Measurements from ENCODE around the gene DMXL1. TPM values are rescaled to one million over a fixed set of nuclear protein-coding genes. Genes with fewer than 3 reads are reported as not detected.

DMXL1 gene
- total RNA-seq, 1 experiment from 2014 or later, result 20.6 TPM

DNA sequence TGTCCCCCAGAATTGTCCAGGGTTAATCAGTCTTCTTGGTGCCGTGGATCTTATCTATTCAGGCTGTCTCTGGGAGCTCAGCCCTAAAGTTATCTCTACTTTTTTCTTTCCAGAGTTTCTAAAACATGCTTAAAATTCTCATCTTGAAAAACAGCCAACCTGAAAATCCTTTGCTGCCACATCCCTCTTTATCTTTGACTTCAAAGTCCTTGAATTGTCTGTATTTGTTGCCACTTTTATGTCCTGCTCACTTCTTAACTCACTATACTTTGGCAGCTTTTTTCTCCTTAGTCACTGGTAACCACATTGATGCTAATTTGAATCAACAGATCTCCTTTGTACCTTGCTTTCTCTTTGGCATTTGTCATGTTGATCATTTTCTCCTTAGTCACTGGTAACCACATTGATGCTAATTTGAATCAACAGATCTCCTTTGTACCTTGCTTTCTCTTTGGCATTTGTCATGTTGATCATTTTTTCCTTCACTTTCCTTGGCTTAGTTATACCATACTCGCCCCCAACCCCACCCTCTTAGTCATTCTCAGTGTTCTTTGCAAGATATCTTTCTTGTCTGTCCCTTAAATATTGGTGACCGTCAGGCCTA lies 8.5 kb downstream of the DMXL1 start:
- peaks cover 2% of the 10 kb centered on the region; the same call in 1 of the 2 replicates for H4K20me1 ChIP-seq (ENCODE audit: low read length)
- no peaks in the 10 kb centered on the region for H3K27me3 ChIP-seq (ENCODE audit: low read length)
- H3F3A ChIP-seq (ENCODE audit: low read length, unreplicated experiment), result no peaks in the 10 kb centered on the region
- H3K9ac ChIP-seq (ENCODE audit: low read length), result no peak overlapping the region
- ChIA-PET CTCF (no interaction called here), POLR2A (ENCODE audit: unreplicated experiment) (no interaction called here)
- TF ChIP-seq EZH2phosphoT487 (IDR thresholded peaks at IDR 0.05; ENCODE audit: borderline replicate concordance, low read length), result no peak
- TF ChIP-seq, protein P1, sequence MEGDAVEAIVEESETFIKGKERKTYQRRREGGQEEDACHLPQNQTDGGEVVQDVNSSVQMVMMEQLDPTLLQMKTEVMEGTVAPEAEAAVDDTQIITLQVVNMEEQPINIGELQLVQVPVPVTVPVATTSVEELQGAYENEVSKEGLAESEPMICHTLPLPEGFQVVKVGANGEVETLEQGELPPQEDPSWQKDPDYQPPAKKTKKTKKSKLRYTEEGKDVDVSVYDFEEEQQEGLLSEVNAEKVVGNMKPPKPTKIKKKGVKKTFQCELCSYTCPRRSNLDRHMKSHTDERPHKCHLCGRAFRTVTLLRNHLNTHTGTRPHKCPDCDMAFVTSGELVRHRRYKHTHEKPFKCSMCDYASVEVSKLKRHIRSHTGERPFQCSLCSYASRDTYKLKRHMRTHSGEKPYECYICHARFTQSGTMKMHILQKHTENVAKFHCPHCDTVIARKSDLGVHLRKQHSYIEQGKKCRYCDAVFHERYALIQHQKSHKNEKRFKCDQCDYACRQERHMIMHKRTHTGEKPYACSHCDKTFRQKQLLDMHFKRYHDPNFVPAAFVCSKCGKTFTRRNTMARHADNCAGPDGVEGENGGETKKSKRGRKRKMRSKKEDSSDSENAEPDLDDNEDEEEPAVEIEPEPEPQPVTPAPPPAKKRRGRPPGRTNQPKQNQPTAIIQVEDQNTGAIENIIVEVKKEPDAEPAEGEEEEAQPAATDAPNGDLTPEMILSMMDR (conservative IDR thresholded peaks at IDR 0.05; ENCODE audit: low read depth, low read length), result no peak
- no peak for TF ChIP-seq EZH2 (IDR thresholded peaks at IDR 0.05; ENCODE audit: low read length, unreplicated experiment)
- no peak overlapping the region for H3K27ac ChIP-seq (ENCODE audit: low read length)
- no peaks in the 10 kb centered on the region for H3K4me1 ChIP-seq (ENCODE audit: insufficient read depth, low read length)
- no peaks in the 10 kb centered on the region for H3K9me3 ChIP-seq (ENCODE audit: low read length)
- H3K79me2 ChIP-seq (ENCODE audit: low read length), result peaks cover 60% of the 10 kb centered on the region
- ATAC-seq, result peak; percentile 29
- no TSS peak for BruUV-seq (replicated peaks)
- H3K4me3 ChIP-seq (ENCODE audit: low read length), result no peak overlapping the region
- DNase-seq, result peak; percentile 24
- no peak overlapping the region for H2AFZ ChIP-seq (ENCODE audit: low read length)
- intact Hi-C loops (cut with micrococcal nuclease), result no loop called here
- no peak overlapping the region for H3K4me2 ChIP-seq (ENCODE audit: low read length)
- H3K36me3 ChIP-seq (ENCODE audit: low read depth, low read length), result no peaks in the 10 kb centered on the region
- no peaks in the 10 kb centered on the region for H3K9me2 ChIP-seq (replicated peaks; ENCODE audit: low read length)

DNA sequence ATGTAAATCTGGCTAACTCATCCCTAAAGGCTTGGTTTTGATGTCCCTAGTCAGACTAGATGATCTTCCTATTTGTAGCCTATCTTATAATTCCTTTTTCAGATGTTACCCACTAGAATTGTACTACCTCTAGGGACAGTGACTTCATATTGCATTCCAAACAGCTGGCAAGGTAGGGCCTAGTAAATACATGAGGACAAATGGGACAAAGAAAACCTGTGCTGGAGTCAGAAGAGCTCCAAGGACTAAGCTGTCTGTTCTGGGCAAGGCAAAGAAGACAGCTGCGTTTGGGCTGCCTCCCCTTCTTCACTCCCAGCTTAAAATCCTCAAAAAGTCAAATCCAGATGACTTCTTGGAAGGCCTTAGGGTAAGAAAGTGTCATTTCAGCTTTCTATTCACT lies 10.0 kb downstream of the DMXL1 start:
- no peak overlapping the region for H3K4me2 ChIP-seq (ENCODE audit: low read length)
- no TSS peak for BruUV-seq (replicated peaks)
- POLR2A ChIA-PET (ENCODE audit: unreplicated experiment), result no interaction called here
- H3K36me3 ChIP-seq (ENCODE audit: low read depth, low read length), result no peaks in the 10 kb centered on the region
- no peaks in the 10 kb centered on the region for H3K27me3 ChIP-seq (ENCODE audit: low read length)
- peaks cover 47% of the 10 kb centered on the region for H3K79me2 ChIP-seq (ENCODE audit: low read length)
- H3K9me3 ChIP-seq (ENCODE audit: low read length), result no peaks in the 10 kb centered on the region
- no peak overlapping the region for H3K27ac ChIP-seq (ENCODE audit: low read length)
- intact Hi-C loops (cut with micrococcal nuclease), result no loop called here
- no peak for ATAC-seq
- no peak overlapping the region for H3K9ac ChIP-seq (ENCODE audit: low read length)
- DNase-seq, result no peak
- TF ChIP-seq, protein P1 (conservative IDR thresholded peaks at IDR 0.05; ENCODE audit: low read depth, low read length), result no peak
- TF ChIP-seq EZH2 (IDR thresholded peaks at IDR 0.05; ENCODE audit: low read length, unreplicated experiment) (no peak), EZH2phosphoT487 (IDR thresholded peaks at IDR 0.05; ENCODE audit: borderline replicate concordance, low read length) (no peak)
- H2AFZ ChIP-seq (ENCODE audit: low read length), result no peak overlapping the region
- no peaks in the 10 kb centered on the region for H3F3A ChIP-seq (ENCODE audit: low read length, unreplicated experiment)
- CTCF ChIA-PET, result no interaction called here
- peaks cover 2% of the 10 kb centered on the region; the same call in 1 of the 2 replicates for H4K20me1 ChIP-seq (ENCODE audit: low read length)
- no peak overlapping the region for H3K4me3 ChIP-seq (ENCODE audit: low read length)
- H3K9me2 ChIP-seq (replicated peaks; ENCODE audit: low read length), result no peaks in the 10 kb centered on the region
- H3K4me1 ChIP-seq (ENCODE audit: insufficient read depth, low read length), result no peaks in the 10 kb centered on the region

DNA sequence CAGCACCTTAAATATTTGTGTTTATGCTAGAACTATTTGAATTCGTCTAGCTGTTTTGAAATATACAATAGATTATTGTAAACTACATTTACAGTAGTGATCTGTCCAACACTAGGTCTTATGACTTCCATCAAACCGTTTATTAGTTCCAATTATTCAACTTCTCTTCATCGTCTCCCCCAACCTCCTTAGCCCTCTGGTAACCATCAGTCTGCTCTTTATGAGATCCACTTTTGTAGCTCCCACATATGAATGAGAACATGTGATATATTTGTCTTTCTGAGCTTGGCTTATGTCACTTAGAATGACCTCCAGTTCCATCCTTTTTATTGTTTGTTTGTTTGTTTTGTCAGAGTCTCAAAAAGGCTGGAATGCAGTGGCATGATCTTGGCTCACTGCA lies 11.8 kb downstream of the DMXL1 start:
- H3K9me3 ChIP-seq (ENCODE audit: low read length), result no peaks in the 10 kb centered on the region
- H3K36me3 ChIP-seq (ENCODE audit: low read depth, low read length), result no peaks in the 10 kb centered on the region
- no peak overlapping the region for H3K4me2 ChIP-seq (ENCODE audit: low read length)
- H3K9me2 ChIP-seq (replicated peaks; ENCODE audit: low read length), result no peaks in the 10 kb centered on the region
- ChIA-PET POLR2A (ENCODE audit: unreplicated experiment) (no interaction called here), CTCF (no interaction called here)
- peaks cover 2% of the 10 kb centered on the region; the same call in 1 of the 2 replicates for H4K20me1 ChIP-seq (ENCODE audit: low read length)
- no peaks in the 10 kb centered on the region for H3K4me1 ChIP-seq (ENCODE audit: insufficient read depth, low read length)
- H3F3A ChIP-seq (ENCODE audit: low read length, unreplicated experiment), result no peaks in the 10 kb centered on the region
- H3K27me3 ChIP-seq (ENCODE audit: low read length), result no peaks in the 10 kb centered on the region
- peaks cover 38% of the 10 kb centered on the region for H3K79me2 ChIP-seq (ENCODE audit: low read length)
- intact Hi-C loops (cut with micrococcal nuclease), result no loop called here
- no peak for ATAC-seq
- no peak overlapping the region for H3K4me3 ChIP-seq (ENCODE audit: low read length)
- no peak overlapping the region for H3K27ac ChIP-seq (ENCODE audit: low read length)
- no peak overlapping the region for H3K9ac ChIP-seq (ENCODE audit: low read length)
- TF ChIP-seq EZH2phosphoT487 (IDR thresholded peaks at IDR 0.05; ENCODE audit: borderline replicate concordance, low read length) (no peak), EZH2 (IDR thresholded peaks at IDR 0.05; ENCODE audit: low read length, unreplicated experiment) (no peak)
- TF ChIP-seq, protein P1 (conservative IDR thresholded peaks at IDR 0.05; ENCODE audit: low read depth, low read length), result no peak
- no peak for DNase-seq
- H2AFZ ChIP-seq (ENCODE audit: low read length), result no peak overlapping the region
- BruUV-seq (replicated peaks), result no TSS peak
